Liver (tissue), 9 donors: ENCODE measurements around the gene PRAMEF1. TPM values are rescaled to one million over a fixed set of nuclear protein-coding genes. Genes with fewer than 3 reads are reported as not detected.

Source experiments
- DNase-seq: peaks from one replicate; pipeline ENCODE4 v3.0.0-alpha.2; 2017; ENCODE audit warnings: low spot score
- H3K27ac ChIP-seq, 2 donors: one replicate each; pipeline ENCODE4 v1.7.0; 2013; ENCODE audit warnings: inconsistent platforms in 2 of 2, low read length in 2 of 2, control low read depth in 1 of 2, low read depth in 1 of 2, mild to moderate bottlenecking in 1 of 2
- H3K27me3 ChIP-seq, 4 donors: one replicate each; pipeline versions ENCODE4 v1.6.1 to v1.7.0; 2013; ENCODE audit warnings: low read length in 3 of 4, inconsistent platforms in 1 of 4, mild to moderate bottlenecking in 1 of 4, moderate library complexity in 1 of 4; ENCODE audit not compliant: control insufficient read depth in 4 of 4, insufficient read depth in 4 of 4
- H3K36me3 ChIP-seq, 4 donors: one replicate each; pipeline versions ENCODE4 v1.6.1 to v1.7.0; 2013; ENCODE audit warnings: low read length in 3 of 4, mild to moderate bottlenecking in 3 of 4, low read depth in 1 of 4, moderate library complexity in 1 of 4; ENCODE audit not compliant: control insufficient read depth in 4 of 4, insufficient read depth in 3 of 4
- H3K4me1 ChIP-seq, 4 donors: one replicate each; pipeline versions ENCODE4 v1.6.1 to v1.7.0; 2013; ENCODE audit warnings: low read length in 3 of 4, mild to moderate bottlenecking in 3 of 4, moderate library complexity in 1 of 4; ENCODE audit not compliant: control insufficient read depth in 4 of 4, insufficient read depth in 4 of 4
- H3K4me3 ChIP-seq, 3 donors: one replicate each; pipeline versions ENCODE4 v1.6.1 to v1.7.0; 2013; ENCODE audit warnings: low read length in 3 of 3, control low read depth in 1 of 3, low read depth in 1 of 3, mild to moderate bottlenecking in 1 of 3
- H3K9ac ChIP-seq, 2 donors: one replicate each; pipeline ENCODE4 v1.7.0; 2013; ENCODE audit warnings: low read length in 2 of 2, mild to moderate bottlenecking in 2 of 2, moderate library complexity in 2 of 2, control low read depth in 1 of 2, low read depth in 1 of 2
- H3K9me3 ChIP-seq, 4 donors: one replicate each; pipeline versions ENCODE4 v1.6.1 to v1.7.0; 2013; ENCODE audit warnings: low read length in 3 of 4; ENCODE audit not compliant: control insufficient read depth in 4 of 4
- EGR1 ChIP-seq, 2 donors: IDR thresholded peaks; 2 replicates each; pipeline ENCODE4 v1.6.1; 2016 to 2018; ENCODE audit warnings: antibody characterized with exemption in 2 of 2, low read depth in 2 of 2
- FOXA1 ChIP-seq: IDR thresholded peaks from 2 replicates; pipeline ENCODE4 v1.6.1; 2016; ENCODE audit warnings: antibody characterized with exemption
- FOXA2 ChIP-seq: IDR thresholded peaks from 2 replicates; pipeline ENCODE4 v1.6.1; 2016; ENCODE audit warnings: antibody characterized with exemption
- GABPA ChIP-seq, 2 donors: IDR thresholded peaks in 1 of 2; conservative IDR thresholded peaks in 1 of 2; 2 replicates each; pipeline ENCODE4 v1.6.1; 2016; ENCODE audit warnings: antibody characterized with exemption in 2 of 2, mild to moderate bottlenecking in 1 of 2, moderate library complexity in 1 of 2
- HNF4A ChIP-seq, 2 donors: conservative IDR thresholded peaks; 2 replicates each; pipeline ENCODE4 v1.6.1; 2016; ENCODE audit warnings: antibody characterized with exemption in 2 of 2, mild to moderate bottlenecking in 2 of 2
- HNF4G ChIP-seq: IDR thresholded peaks from 2 replicates; pipeline ENCODE4 v1.6.1; 2016; ENCODE audit warnings: antibody characterized with exemption
- JUND ChIP-seq, 2 donors: IDR thresholded peaks; 2 replicates each; pipeline ENCODE4 v1.6.1; 2016; ENCODE audit warnings: antibody characterized with exemption in 2 of 2
- NR2F2 ChIP-seq: IDR thresholded peaks from 2 replicates; pipeline ENCODE4 v1.6.1; 2016; ENCODE audit warnings: antibody characterized with exemption
- RXRA ChIP-seq, 2 donors: IDR thresholded peaks; 2 replicates each; pipeline ENCODE4 v1.6.1; 2017 to 2018; ENCODE audit warnings: antibody characterized with exemption in 2 of 2, mild to moderate bottlenecking in 1 of 2
- SP1 ChIP-seq: IDR thresholded peaks from 2 replicates; pipeline ENCODE4 v1.6.1; 2018; ENCODE audit warnings: antibody characterized with exemption, mild to moderate bottlenecking
- TAF1 ChIP-seq: conservative IDR thresholded peaks from 2 replicates; pipeline ENCODE4 v1.6.1; 2016; ENCODE audit warnings: antibody characterized with exemption, mild to moderate bottlenecking
- YY1 ChIP-seq: IDR thresholded peaks from 2 replicates; pipeline ENCODE4 v1.6.1; 2016; ENCODE audit warnings: antibody characterized with exemption, mild to moderate bottlenecking
- WGBS: extraction: QIAGEN DNeasy Blood & Tissue Kit; methylation state at CpG from one replicate; pipeline ENCODE4 v1.1.7; 2013; 5-methylcytosine and 5-hydroxymethylcytosine counted together
- polyA plus RNA-seq, 2 donors: library from polyadenylated mRNA; stranded (reverse) in 1 of 2; unstranded in 1 of 2; fragments of 200-250 nt in 1 of 2; fragments of >200 nt in 1 of 2; fragmentation: Nextera tagmentation in 1 of 2; extraction: Ambion mirVana in 1 of 2; gene quantifications; one replicate each; pipeline versions ENCODE4 v1.2.1 to v1.2.3, GENCODE V29; 2013 to 2015
- total RNA-seq, 2 donors: library from RNA; depleted of rRNA; stranded (reverse); fragments of >200 nt; gene quantifications; one replicate each; pipeline ENCODE4 v1.2.3, GENCODE V29; 2014
- TF ChIP-seq, protein P1 (sequence below): IDR thresholded peaks from 2 replicates; pipeline ENCODE4 v1.6.1; 2016; ENCODE audit warnings: antibody characterized with exemption
- TF ChIP-seq, protein P2 (sequence below): fragments of 150-350 bp; IDR thresholded peaks from 2 replicates; pipeline ENCODE4 v1.5.1; 2017; ENCODE audit warnings: improper control_type of control experiment, low read depth, low read length; ENCODE audit not compliant: missing input control
- TF ChIP-seq, protein P3 (sequence below): IDR thresholded peaks from 2 replicates; pipeline ENCODE4 v1.6.1; 2016; ENCODE audit warnings: antibody characterized with exemption, mild to moderate bottlenecking
- TF ChIP-seq, protein P4 (sequence below): IDR thresholded peaks from 2 replicates; pipeline ENCODE4 v1.6.1; 2016; ENCODE audit warnings: antibody characterized with exemption
- donor health status: healthy.
- donor health status: healthy.
- donor health status: healthy.
- donor health status: healthy.
- donor health status: healthy.

PRAMEF1 gene
- total and polyA plus RNA-seq, 4 donors, result not detected

DNA sequence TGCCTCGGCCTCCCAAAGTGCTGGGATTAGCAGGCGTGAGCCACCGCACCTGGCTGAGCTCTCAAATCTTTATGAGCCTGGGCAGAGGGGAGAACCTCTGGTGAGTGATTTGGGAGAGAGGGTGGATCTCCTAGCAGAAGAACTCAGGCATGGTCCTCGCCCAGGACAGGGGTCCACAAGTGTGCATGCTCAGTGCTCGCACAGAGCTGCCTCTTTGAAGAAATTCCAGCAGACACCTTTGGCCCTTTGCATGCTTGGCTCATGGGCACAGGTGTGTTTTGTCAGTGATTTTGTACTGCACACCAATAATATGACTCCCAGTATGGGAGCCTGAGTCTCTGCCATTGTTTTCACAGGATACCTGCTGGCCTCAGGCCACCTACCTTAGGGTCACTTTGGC, 29.4 kb upstream of the PRAMEF1 start:
- no peak for DNase-seq
- peaks cover 0 to 6% (median 2%) of the 10 kb centered on the region in 4 donors for H3K27me3 ChIP-seq
- no peak overlapping the region for H3K9ac ChIP-seq
- no peaks in the 10 kb centered on the region for H3K9me3 ChIP-seq
- H3K4me1 ChIP-seq, result no peaks in the 10 kb centered on the region
- no peaks in the 10 kb centered on the region for H3K36me3 ChIP-seq
- H3K4me3 ChIP-seq, result no peak overlapping the region
- H3K27ac ChIP-seq, result no peak overlapping the region
- 82% methylated on average over 5 of the region's 5 CpGs for WGBS
- no peak for TF ChIP-seq FOXA1
- TF ChIP-seq, protein P1, sequence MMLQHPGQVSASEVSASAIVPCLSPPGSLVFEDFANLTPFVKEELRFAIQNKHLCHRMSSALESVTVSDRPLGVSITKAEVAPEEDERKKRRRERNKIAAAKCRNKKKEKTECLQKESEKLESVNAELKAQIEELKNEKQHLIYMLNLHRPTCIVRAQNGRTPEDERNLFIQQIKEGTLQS, result no peak
- no peak for TF ChIP-seq FOXA2
- TF ChIP-seq TAF1, result no peak
- no peak for TF ChIP-seq EGR1 (IDR thresholded peaks at IDR 0.05; ENCODE audit: low read depth in 2 of 2)
- no peak for TF ChIP-seq YY1
- no peak for TF ChIP-seq RXRA (IDR thresholded peaks at IDR 0.05)
- TF ChIP-seq HNF4G, result no peak
- TF ChIP-seq, protein P2, sequence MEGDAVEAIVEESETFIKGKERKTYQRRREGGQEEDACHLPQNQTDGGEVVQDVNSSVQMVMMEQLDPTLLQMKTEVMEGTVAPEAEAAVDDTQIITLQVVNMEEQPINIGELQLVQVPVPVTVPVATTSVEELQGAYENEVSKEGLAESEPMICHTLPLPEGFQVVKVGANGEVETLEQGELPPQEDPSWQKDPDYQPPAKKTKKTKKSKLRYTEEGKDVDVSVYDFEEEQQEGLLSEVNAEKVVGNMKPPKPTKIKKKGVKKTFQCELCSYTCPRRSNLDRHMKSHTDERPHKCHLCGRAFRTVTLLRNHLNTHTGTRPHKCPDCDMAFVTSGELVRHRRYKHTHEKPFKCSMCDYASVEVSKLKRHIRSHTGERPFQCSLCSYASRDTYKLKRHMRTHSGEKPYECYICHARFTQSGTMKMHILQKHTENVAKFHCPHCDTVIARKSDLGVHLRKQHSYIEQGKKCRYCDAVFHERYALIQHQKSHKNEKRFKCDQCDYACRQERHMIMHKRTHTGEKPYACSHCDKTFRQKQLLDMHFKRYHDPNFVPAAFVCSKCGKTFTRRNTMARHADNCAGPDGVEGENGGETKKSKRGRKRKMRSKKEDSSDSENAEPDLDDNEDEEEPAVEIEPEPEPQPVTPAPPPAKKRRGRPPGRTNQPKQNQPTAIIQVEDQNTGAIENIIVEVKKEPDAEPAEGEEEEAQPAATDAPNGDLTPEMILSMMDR, result no peak
- no peak for TF ChIP-seq JUND (IDR thresholded peaks at IDR 0.05)
- TF ChIP-seq, protein P3, sequence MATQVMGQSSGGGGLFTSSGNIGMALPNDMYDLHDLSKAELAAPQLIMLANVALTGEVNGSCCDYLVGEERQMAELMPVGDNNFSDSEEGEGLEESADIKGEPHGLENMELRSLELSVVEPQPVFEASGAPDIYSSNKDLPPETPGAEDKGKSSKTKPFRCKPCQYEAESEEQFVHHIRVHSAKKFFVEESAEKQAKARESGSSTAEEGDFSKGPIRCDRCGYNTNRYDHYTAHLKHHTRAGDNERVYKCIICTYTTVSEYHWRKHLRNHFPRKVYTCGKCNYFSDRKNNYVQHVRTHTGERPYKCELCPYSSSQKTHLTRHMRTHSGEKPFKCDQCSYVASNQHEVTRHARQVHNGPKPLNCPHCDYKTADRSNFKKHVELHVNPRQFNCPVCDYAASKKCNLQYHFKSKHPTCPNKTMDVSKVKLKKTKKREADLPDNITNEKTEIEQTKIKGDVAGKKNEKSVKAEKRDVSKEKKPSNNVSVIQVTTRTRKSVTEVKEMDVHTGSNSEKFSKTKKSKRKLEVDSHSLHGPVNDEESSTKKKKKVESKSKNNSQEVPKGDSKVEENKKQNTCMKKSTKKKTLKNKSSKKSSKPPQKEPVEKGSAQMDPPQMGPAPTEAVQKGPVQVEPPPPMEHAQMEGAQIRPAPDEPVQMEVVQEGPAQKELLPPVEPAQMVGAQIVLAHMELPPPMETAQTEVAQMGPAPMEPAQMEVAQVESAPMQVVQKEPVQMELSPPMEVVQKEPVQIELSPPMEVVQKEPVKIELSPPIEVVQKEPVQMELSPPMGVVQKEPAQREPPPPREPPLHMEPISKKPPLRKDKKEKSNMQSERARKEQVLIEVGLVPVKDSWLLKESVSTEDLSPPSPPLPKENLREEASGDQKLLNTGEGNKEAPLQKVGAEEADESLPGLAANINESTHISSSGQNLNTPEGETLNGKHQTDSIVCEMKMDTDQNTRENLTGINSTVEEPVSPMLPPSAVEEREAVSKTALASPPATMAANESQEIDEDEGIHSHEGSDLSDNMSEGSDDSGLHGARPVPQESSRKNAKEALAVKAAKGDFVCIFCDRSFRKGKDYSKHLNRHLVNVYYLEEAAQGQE, result no peak
- no peak for TF ChIP-seq GABPA (IDR thresholded peaks at IDR 0.05 in 1 of 2, conservative IDR thresholded peaks at IDR 0.05 in 1 of 2)
- TF ChIP-seq HNF4A (conservative IDR thresholded peaks at IDR 0.05), result no peak
- no peak for TF ChIP-seq SP1
- TF ChIP-seq NR2F2, result no peak
- TF ChIP-seq, protein P4, sequence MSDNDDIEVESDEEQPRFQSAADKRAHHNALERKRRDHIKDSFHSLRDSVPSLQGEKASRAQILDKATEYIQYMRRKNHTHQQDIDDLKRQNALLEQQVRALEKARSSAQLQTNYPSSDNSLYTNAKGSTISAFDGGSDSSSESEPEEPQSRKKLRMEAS, result no peak

DNA sequence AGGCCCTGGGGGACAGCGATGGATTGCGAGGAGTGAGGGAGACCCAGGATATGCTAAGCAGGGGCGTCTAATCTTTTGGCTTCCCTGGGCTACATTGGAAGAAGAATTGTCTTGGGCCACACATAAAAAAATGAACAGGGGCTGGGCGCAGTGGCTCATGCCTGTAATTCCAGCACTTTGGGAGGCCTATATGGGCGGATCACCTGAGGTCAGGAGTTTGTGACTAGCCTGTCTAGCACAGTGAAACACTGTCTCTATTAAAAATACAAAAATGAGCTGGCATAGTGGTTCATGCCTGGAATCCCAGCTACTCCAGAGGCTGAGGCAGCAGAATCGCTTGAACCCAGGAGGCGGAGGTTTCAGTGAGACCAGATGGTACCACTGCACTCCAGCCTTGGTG, 28.4 kb upstream of the PRAMEF1 start:
- 79% methylated on average over 7 of the region's 7 CpGs for WGBS
- Histone ChIP-seq H3K27ac (no peak overlapping the region), H3K27me3 (peaks cover 0 to 6% (median 1%) of the 10 kb centered on the region in 4 donors), H3K4me3 (no peak overlapping the region), H3K9ac (no peak overlapping the region), H3K4me1 (no peaks in the 10 kb centered on the region), H3K9me3 (no peaks in the 10 kb centered on the region), H3K36me3 (no peaks in the 10 kb centered on the region)
- TF ChIP-seq FOXA1 (no peak), TAF1 (no peak), NR2F2 (no peak), YY1 (no peak), SP1 (no peak)
- TF ChIP-seq, protein P4, result no peak
- TF ChIP-seq, protein P1, result no peak
- no peak for DNase-seq
